ENCODE measurements around the gene BICRA.

BICRA gene

GRCh38 chr19:47752440-47753211 lies 143.7 kb downstream of the BICRA start:
- DNase-seq: no peak

All from activated CD4-positive, alpha-beta T cell treated with anti-CD3 and anti-CD28 coated beads for 4 hours (primary cell).